Placental pericyte (primary cell): Measurements from ENCODE around the gene ENPP4. TPM values are rescaled to one million over a fixed set of nuclear protein-coding genes. Genes with fewer than 3 reads are reported as not detected.

Experiments used
- total RNA-seq: library from RNA; depleted of rRNA; stranded (reverse); fragments of >200 nt; gene quantifications from 2 replicates; pipeline ENCODE4 v1.2.3, GENCODE V29; 2012

ENPP4 gene, protein sequence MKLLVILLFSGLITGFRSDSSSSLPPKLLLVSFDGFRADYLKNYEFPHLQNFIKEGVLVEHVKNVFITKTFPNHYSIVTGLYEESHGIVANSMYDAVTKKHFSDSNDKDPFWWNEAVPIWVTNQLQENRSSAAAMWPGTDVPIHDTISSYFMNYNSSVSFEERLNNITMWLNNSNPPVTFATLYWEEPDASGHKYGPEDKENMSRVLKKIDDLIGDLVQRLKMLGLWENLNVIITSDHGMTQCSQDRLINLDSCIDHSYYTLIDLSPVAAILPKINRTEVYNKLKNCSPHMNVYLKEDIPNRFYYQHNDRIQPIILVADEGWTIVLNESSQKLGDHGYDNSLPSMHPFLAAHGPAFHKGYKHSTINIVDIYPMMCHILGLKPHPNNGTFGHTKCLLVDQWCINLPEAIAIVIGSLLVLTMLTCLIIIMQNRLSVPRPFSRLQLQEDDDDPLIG
- 0.22 and 1.1 TPM in 2 replicates for total RNA-seq

DNA sequence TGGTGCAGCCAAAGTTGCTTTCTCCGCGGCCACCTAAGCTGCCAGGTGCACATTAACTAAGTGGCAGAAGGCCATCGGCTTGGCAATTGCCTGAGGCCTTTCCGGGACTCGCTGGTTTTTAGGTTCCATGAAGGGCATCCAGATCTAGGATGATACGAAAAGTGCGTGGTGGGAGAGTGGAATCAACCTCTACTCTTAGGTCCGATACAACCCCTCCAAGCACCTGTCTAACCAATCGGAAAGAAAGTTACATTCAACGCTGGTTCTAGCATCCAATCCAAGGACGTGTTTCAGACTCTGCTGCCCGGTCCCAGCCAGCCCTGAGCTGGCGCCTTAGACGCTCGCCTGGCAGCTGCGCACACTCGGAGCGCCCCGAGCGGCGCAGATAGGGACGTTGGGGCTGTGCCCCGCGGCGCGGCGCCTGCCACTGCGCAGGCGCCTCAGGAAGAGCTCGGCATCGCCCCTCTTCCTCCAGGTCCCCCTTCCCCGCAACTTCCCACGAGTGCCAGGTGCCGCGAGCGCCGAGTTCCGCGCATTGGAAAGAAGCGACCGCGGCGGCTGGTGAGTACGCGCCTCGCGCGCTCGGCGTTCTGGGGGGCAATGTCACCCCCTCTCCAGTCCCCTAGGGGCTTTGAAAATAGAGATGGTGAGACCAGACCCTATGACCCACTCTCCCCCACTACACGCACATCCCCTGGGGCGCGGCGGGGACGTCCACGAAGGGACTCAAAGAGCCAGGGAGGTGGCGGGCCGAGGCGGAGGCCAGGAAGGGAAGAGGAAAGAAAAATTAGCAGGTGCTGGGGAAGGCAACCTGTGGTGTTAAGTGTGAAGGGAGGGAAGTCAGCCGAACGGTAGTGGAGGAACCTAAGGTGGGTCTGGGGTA, at the start of gene ENPP4:
ENPP4 (plus strand) TSS at position 361 of the 883 bp plus-strand sequence. CDS start 9,595 bp downstream, outside the sequence.

GRCh38 chr6:46170357-46171289, 40.8 kb downstream of the ENPP4 start, which contains the start of gene ENPP5:
Gene ENPP5 (minus strand): TSS chr6:46170980. CDS start chr6:46168262, 2,718 bp downstream.

Other genes starting within 250 kb of the ENPP4 start
- not detected in 2 replicates for gene CLIC5, start 114.1 kb upstream of the ENPP4 start, total RNA-seq
- 0.14 TPM in 1 of 2 replicates, not detected in the other for gene ENPP5, start 41.0 kb downstream of the ENPP4 start, total RNA-seq